Heart left ventricle (tissue), 16 donors: Measurements from ENCODE around the gene FAM98A. TPM values are rescaled to one million over a fixed set of nuclear protein-coding genes. Genes with fewer than 3 reads are reported as not detected.

Source experiments
- ATAC-seq, 4 donors: fragments of 200-7000 bp; cut with Tn5 transposase; one replicate each; pipeline ENCODE4 v1.9.1; 2020 to 2022; ENCODE audit warnings: moderate library complexity in 4 of 4, mild to moderate bottlenecking in 3 of 4, moderate number of reproducible peaks in 1 of 4
- DNase-seq, 5 donors: peaks; one replicate each; pipeline ENCODE4 v3.0.0-alpha.2; 2020
- H3K27ac ChIP-seq, 12 donors: fragments of 200-600 bp; sonication (generic) in 4 of 12; one replicate each; pipeline versions ENCODE4 v1.5.0 to v1.8.0; 2016 to 2022; ENCODE audit warnings: mild to moderate bottlenecking in 2 of 12
- H3K27me3 ChIP-seq, 9 donors: fragments of 200-600 bp; sonication (generic) in 2 of 9; one replicate each; pipeline versions ENCODE4 v1.5.1 to v1.8.0; 2016 to 2022; ENCODE audit warnings: mild to moderate bottlenecking in 3 of 9
- H3K36me3 ChIP-seq, 9 donors: fragments of 200-600 bp; sonication (generic) in 2 of 9; one replicate each; pipeline versions ENCODE4 v1.5.0 to v1.8.0; 2018 to 2022; ENCODE audit warnings: mild to moderate bottlenecking in 2 of 9
- H3K4me1 ChIP-seq, 12 donors: fragments of 200-600 bp; sonication (generic) in 4 of 12; one replicate each; pipeline versions ENCODE4 v1.5.0 to v1.8.0; 2016 to 2022; ENCODE audit warnings: mild to moderate bottlenecking in 3 of 12
- H3K4me3 ChIP-seq, 12 donors: fragments of 200-600 bp; sonication (generic) in 4 of 12; one replicate each; pipeline versions ENCODE4 v1.5.0 to v1.8.0; 2017 to 2022; ENCODE audit warnings: mild to moderate bottlenecking in 9 of 12, moderate library complexity in 4 of 12
- H3K9me3 ChIP-seq, 12 donors: fragments of 200-600 bp; sonication (generic) in 4 of 12; one replicate each; pipeline versions ENCODE4 v1.5.0 to v1.8.0; 2016 to 2022; ENCODE audit warnings: mild to moderate bottlenecking in 1 of 12
- POLR2A ChIP-seq, 2 donors: fragments of 450-650 bp; IDR thresholded peaks; one replicate each; pipeline ENCODE4 v1.6.1; 2017; ENCODE audit warnings: antibody characterized with exemption in 2 of 2, mild to moderate bottlenecking in 2 of 2, moderate library complexity in 2 of 2
- WGBS, 4 donors: extraction: QIAGEN DNeasy Blood & Tissue Kit in 2 of 4; methylation state at CpG; one replicate each; pipeline versions ENCODE4 v1.1.5 to v1.1.7; 2013 to 2018; 5-methylcytosine and 5-hydroxymethylcytosine counted together
- intact Hi-C, 10 donors: fragments of 100-400 bp; cut with DNase I; formaldehyde crosslinking; loops; one replicate each; pipeline versions ENCODE4 v1.11.1 to v1.14.2; 2022
- polyA plus RNA-seq, 2 donors: library from polyadenylated mRNA; stranded (reverse); fragments of 200-250 nt; gene quantifications; one replicate each; pipeline ENCODE4 v1.2.3, GENCODE V29; 2013
- total RNA-seq, 9 donors: library from RNA; depleted of rRNA in 2 of 9; stranded (reverse); fragments of >200 nt in 2 of 9; fragmentation: NEBNext Ultra II Directional in 3 of 9; extraction: Animal tissue kit (Norgen Biotek cat#: 25700) in 3 of 9; gene quantifications; one replicate each; pipeline versions ENCODE4 v1.1.0 to v1.2.4, GENCODE V29; 2016 to 2023
- TF ChIP-seq, protein P1 (sequence below), 12 donors: fragments of 200-600 bp; sonication (generic) in 4 of 12; IDR thresholded peaks; one replicate each; pipeline versions ENCODE4 v1.5.0 to v1.8.0; 2018 to 2022; ENCODE audit warnings: antibody characterized with exemption in 12 of 12, mild to moderate bottlenecking in 5 of 12
- donor health status: ischemic (EF 13 %, LVEDD 7.1; RV severe dilation, severe dysfunction).
- donor health status: healthy with polysubstance abuse.
- donor health status: DM: no; HTN: yes; CAD: no.
- donor health status: DM: no; HTN: no; CAD: no.
- donor health status: ischemic (EF 25% LVEDD 6.9; RV normal size, moderate dysfunction).
- donor health status: ischemic (EF 25% LVEDD 5.7; RV mildly dilated, moderate dysfunction).
- donor health status: healthy.
- donor health status: DM: yes; HTN: yes; CAD: no.
- donor health status: ischemic (EF 35%, LVEDD 5.7; RV mildly dilated, moderate dysfunction).
- donor health status: nonischemic (EF 11% LVEDD 7.7; RV severe dilation, severe dysfunction).
- donor health status: DM: yes; HTN: yes; CAD: no.
- donor health status: PGD.
- donor health status: ischemic (EF 29% LVEDD 5.4; RV normal size, mild dysfunction).
- donor health status: nonischemic (EF 23%, LVEDD 6.1; RV moderate dilation, normal function).

The FAM98A gene
- total and polyA plus RNA-seq, 11 donors, result 34.2 to 106 (median 66.4) TPM

GRCh38 chr2:33606622-33607021, 7.5 kb upstream of the FAM98A start:
- no peak for DNase-seq

DNA sequence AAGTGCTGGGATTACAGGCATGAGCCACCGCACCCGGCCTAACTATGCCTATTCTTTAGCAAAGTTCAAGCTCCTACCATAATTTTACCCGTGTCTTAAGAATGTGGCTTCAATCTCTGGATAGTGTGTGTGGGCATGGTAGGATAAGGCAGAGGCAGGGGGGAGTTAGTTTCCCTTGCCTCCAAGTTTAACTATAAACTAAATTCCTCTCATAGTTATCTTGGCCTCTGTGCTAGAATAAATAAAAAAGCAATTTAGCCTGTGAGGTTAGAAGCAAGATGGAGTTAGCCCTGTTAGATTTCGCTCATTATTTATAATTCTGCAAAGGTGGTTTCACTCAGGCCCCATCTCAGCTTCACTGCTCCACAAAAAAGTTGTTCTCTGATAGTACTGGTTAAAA, 7.0 kb upstream of the FAM98A start:
- WGBS, 4 donors, result 91 to 96% (median 93%) methylated on average over 4 of the region's 4 CpGs
- intact Hi-C loops, result no loop called here
- H3K4me3 ChIP-seq, result no peak overlapping the region
- peaks cover 0 to 21% (median 0%) of the 10 kb centered on the region in 12 donors for H3K4me1 ChIP-seq
- H3K9me3 ChIP-seq, result no peaks in the 10 kb centered on the region
- H3K27me3 ChIP-seq, result no peaks in the 10 kb centered on the region
- DNase-seq (no peak), ATAC-seq (no peak)
- TF ChIP-seq, protein P1, sequence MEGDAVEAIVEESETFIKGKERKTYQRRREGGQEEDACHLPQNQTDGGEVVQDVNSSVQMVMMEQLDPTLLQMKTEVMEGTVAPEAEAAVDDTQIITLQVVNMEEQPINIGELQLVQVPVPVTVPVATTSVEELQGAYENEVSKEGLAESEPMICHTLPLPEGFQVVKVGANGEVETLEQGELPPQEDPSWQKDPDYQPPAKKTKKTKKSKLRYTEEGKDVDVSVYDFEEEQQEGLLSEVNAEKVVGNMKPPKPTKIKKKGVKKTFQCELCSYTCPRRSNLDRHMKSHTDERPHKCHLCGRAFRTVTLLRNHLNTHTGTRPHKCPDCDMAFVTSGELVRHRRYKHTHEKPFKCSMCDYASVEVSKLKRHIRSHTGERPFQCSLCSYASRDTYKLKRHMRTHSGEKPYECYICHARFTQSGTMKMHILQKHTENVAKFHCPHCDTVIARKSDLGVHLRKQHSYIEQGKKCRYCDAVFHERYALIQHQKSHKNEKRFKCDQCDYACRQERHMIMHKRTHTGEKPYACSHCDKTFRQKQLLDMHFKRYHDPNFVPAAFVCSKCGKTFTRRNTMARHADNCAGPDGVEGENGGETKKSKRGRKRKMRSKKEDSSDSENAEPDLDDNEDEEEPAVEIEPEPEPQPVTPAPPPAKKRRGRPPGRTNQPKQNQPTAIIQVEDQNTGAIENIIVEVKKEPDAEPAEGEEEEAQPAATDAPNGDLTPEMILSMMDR (IDR thresholded peaks at IDR 0.05), result no peak
- no peak for TF ChIP-seq POLR2A (IDR thresholded peaks at IDR 0.05)
- H3K27ac ChIP-seq, result no peak overlapping the region
- no peaks in the 10 kb centered on the region for H3K36me3 ChIP-seq

More at GRCh38 chr2:33606622-33607021, 7.5 kb upstream of the FAM98A start:
- Histone ChIP-seq H3K27ac (no peak overlapping the region), H3K36me3 (no peaks in the 10 kb centered on the region), H3K9me3 (no peaks in the 10 kb centered on the region), H3K27me3 (no peaks in the 10 kb centered on the region), H3K4me1 (peaks cover 0 to 21% (median 0%) of the 10 kb centered on the region in 12 donors), H3K4me3 (no peak overlapping the region)
- WGBS, 4 donors, result 90 to 97% (median 96%) methylated on average over 7 of the region's 7 CpGs
- TF ChIP-seq, protein P1 (IDR thresholded peaks at IDR 0.05), result no peak
- no peak for TF ChIP-seq POLR2A (IDR thresholded peaks at IDR 0.05)
- ATAC-seq, result no peak
- intact Hi-C loops, result no loop called here

DNA sequence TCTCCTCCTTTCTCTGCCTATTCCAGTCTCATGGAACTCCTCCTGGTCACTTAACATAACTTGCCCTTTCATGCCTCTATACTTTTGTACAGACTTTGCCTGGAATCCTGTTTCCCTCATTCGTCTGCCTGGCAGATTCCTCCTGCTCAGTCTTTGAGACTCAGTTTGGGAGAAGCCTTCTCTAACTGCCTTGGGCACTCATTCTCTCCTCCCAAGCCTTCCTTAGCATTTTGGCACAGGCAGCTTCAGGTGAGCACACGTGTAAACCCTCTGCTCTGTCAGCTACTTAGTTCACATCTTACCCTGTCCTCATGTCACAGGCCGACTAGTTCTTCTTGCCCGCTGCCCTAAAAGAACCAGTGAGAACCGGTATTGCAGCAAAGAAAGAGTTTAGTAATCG, 6.0 kb upstream of the FAM98A start:
- Histone ChIP-seq H3K4me3 (no peak overlapping the region), H3K9me3 (no peaks in the 10 kb centered on the region), H3K36me3 (no peaks in the 10 kb centered on the region), H3K27ac (no peak overlapping the region), H3K4me1 (peaks cover 0 to 21% (median 0%) of the 10 kb centered on the region in 12 donors), H3K27me3 (no peaks in the 10 kb centered on the region)
- TF ChIP-seq, protein P1 (IDR thresholded peaks at IDR 0.05), result no peak
- no peak for TF ChIP-seq POLR2A (IDR thresholded peaks at IDR 0.05)
- no peak for DNase-seq
- 68 to 80% (median 75%) methylated on average over 6 of the region's 6 CpGs for WGBS, 4 donors
- intact Hi-C loops, result no loop called here
- peak in 1 of 4 donors; percentile 20 for ATAC-seq

DNA sequence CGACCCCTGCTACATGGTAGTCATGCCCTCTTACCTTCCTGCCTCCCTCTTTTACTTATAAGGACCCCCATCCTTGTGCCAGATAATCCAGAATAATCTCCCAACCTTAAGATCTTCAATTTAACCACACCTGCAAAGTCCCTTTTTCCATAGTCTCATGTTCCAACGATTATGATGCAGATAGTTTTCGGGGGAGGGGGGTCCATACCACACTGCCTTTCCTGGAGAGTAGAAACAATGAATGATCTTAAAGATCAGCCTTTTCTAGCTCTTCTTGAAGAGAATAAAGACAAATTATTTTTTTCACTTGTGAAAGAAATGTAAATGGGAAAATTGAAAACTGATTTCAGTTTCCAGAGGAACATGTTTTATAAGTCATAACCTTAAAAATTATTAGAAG, 4.3 kb upstream of the FAM98A start:
- peaks cover 0 to 24% (median under 1%) of the 10 kb centered on the region in 12 donors for H3K4me1 ChIP-seq
- TF ChIP-seq POLR2A (IDR thresholded peaks at IDR 0.05), result no peak
- TF ChIP-seq, protein P1 (IDR thresholded peaks at IDR 0.05), result no peak
- WGBS, 4 donors, result 75 to 81% (median 78%) methylated on average over 3 of the region's 3 CpGs
- DNase-seq (no peak), ATAC-seq (no peak)
- H3K27ac ChIP-seq, result no peak overlapping the region
- no peaks in the 10 kb centered on the region for H3K27me3 ChIP-seq
- no peaks in the 10 kb centered on the region for H3K36me3 ChIP-seq
- H3K9me3 ChIP-seq, result no peaks in the 10 kb centered on the region
- intact Hi-C loops, result no loop called here
- no peak overlapping the region for H3K4me3 ChIP-seq
